ENCODE results near the gene NDUFA11.

The NDUFA11 gene

GRCh38 chr19:5932609-5933262 is 29.1 kb upstream of the NDUFA11 start:
- no peak for DNase-seq

- DNase-seq, result no peak
Measured at GRCh38 chr19:5932146-5932545, 28.6 kb upstream of the NDUFA11 start.

- no peak for DNase-seq
Measured at GRCh38 chr19:5931251-5931650, 27.7 kb upstream of the NDUFA11 start.

GRCh38 chr19:5929625-5930024 is 26.0 kb upstream of the NDUFA11 start:
- no peak for DNase-seq

GRCh38 chr19:5929179-5929578 is 25.6 kb upstream of the NDUFA11 start:
- DNase-seq, result no peak

GRCh38 chr19:5927441-5927821 is 23.8 kb upstream of the NDUFA11 start:
- DNase-seq, result no peak

GRCh38 chr19:5926641-5927440 is 23.3 kb upstream of the NDUFA11 start:
- DNase-seq, result peak; percentile 94

GRCh38 chr19:5925830-5926427 is 22.3 kb upstream of the NDUFA11 start:
- DNase-seq, result no peak

GRCh38 chr19:5923356-5923755 is 19.8 kb upstream of the NDUFA11 start:
- no peak for DNase-seq

GRCh38 chr19:5922161-5922545 is 18.6 kb upstream of the NDUFA11 start:
- DNase-seq, result no peak

GRCh38 chr19:5921516-5922160 is 18.0 kb upstream of the NDUFA11 start:
- DNase-seq, result no peak

- DNase-seq, result no peak
Measured at GRCh38 chr19:5918463-5919079, 15.0 kb upstream of the NDUFA11 start.

- DNase-seq, result no peak
Measured at GRCh38 chr19:5917431-5918107, 14.0 kb upstream of the NDUFA11 start.

- DNase-seq, result no peak
Measured at GRCh38 chr19:5916181-5916708, 12.7 kb upstream of the NDUFA11 start.

- no peak for DNase-seq
Measured at GRCh38 chr19:5915782-5916165, 12.2 kb upstream of the NDUFA11 start.

GRCh38 chr19:5914946-5915781 is 11.6 kb upstream of the NDUFA11 start:
- DNase-seq, result no peak

- no peak for DNase-seq
Measured at GRCh38 chr19:5914358-5914774, 10.8 kb upstream of the NDUFA11 start.

GRCh38 chr19:5913739-5914357 is 10.3 kb upstream of the NDUFA11 start, which contains the start of gene CAPS:
Gene CAPS, plus strand, starts transcription at chr19:5914254. Its CDS starts 153 bp downstream, at chr19:5914407.
- DNase-seq, result peak; percentile 82

GRCh38 chr19:5911366-5911765 is 7.8 kb upstream of the NDUFA11 start:
- DNase-seq, result peak; percentile 50

- no peak for DNase-seq
Measured at GRCh38 chr19:5910638-5910907, 7.0 kb upstream of the NDUFA11 start.
